Osteocyte (in vitro differentiated cells): Measurements from ENCODE around the gene CHRM5. TPM values are rescaled to one million over a fixed set of nuclear protein-coding genes. Genes with fewer than 3 reads are reported as not detected.

Experiments used
- DNase-seq: peaks from one replicate; pipeline ENCODE4 v3.0.0; 2021; ENCODE audit warnings: mixed read lengths; ENCODE audit not compliant: unreplicated experiment; ENCODE audit errors: extremely low spot score
- H3K27ac Mint-ChIP-seq: one replicate; pipeline ENCODE4 v1.8.0; 2021; ENCODE audit warnings: mild to moderate bottlenecking, mixed read lengths; ENCODE audit not compliant: unreplicated experiment
- H3K27me3 Mint-ChIP-seq: one replicate; pipeline ENCODE4 v1.8.0; 2021; ENCODE audit warnings: mixed read lengths; ENCODE audit not compliant: unreplicated experiment
- H3K36me3 Mint-ChIP-seq: one replicate; pipeline ENCODE4 v1.8.0; 2021; ENCODE audit warnings: mixed read lengths; ENCODE audit not compliant: unreplicated experiment
- H3K4me1 Mint-ChIP-seq: one replicate; pipeline ENCODE4 v1.8.0; 2021; ENCODE audit warnings: mixed read lengths; ENCODE audit not compliant: unreplicated experiment
- H3K4me3 Mint-ChIP-seq: one replicate; pipeline ENCODE4 v1.8.0; 2021; ENCODE audit warnings: mild to moderate bottlenecking, moderate library complexity, mixed read lengths; ENCODE audit not compliant: unreplicated experiment
- H3K9me3 Mint-ChIP-seq: one replicate; pipeline ENCODE4 v1.8.0; 2021; ENCODE audit warnings: mixed read lengths; ENCODE audit not compliant: unreplicated experiment
- CTCF ChIP-seq: fragments of 200-600 bp; sonication (generic); IDR thresholded peaks from 2 replicates; pipeline ENCODE4 v1.5.0; 2021; ENCODE audit warnings: antibody characterized with exemption, mild to moderate bottlenecking, moderate library complexity
- total RNA-seq: library from RNA; stranded (reverse); gene quantifications from 2 replicates; pipeline ENCODE4 v1.2.1, GENCODE V29; 2021

The CHRM5 gene
- total RNA-seq, 1 donor from 2014 or later, result not detected

DNA sequence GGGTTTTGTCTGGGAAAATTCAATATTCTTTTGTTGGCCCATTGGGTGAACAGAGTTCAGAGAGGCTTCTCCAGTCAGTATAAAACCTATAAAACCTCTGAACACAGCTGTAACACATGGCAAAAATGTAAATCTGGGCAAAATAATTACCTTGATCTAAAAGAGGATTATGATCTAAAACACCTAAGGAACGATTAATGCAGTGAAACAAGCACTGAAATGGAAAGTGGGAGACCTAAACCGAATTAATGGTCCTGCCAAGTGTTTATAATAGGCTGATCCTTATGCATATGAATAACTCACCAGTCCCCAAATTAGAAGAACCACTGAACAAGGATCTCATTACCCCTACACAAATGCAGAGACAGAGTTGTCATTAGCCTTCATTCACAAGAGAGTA, 38.1 kb downstream of the CHRM5 start:
- Mint-ChIP-seq H3K27ac (no peak overlapping the region), H3K9me3 (no peaks in the 10 kb centered on the region), H3K4me3 (no peak overlapping the region), H3K4me1 (peaks cover 9% of the 10 kb centered on the region), H3K36me3 (peaks cover 4% of the 10 kb centered on the region), H3K27me3 (no peaks in the 10 kb centered on the region)
- DNase-seq, result no peak
- TF ChIP-seq CTCF, result no peak

DNA sequence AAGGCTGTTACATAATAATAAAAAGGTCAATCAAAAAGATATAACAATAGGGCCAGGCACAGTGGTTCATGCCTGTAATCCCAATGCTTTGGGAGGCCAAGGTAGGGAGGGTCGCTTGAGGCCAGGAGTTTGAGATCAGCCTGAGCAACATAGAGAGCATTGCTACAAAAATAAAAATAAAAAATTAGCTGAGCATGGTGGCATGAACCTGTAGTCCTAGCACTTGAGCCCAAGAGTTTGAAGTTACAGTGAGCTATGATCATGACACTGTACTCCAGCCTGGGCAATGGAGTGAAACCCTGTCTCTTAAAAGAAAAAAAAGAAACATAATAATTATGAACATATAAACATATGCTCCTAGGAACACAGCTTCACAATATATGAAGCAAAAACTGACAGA, 41.4 kb downstream of the CHRM5 start:
- no peak for DNase-seq
- H3K27me3 Mint-ChIP-seq, result no peaks in the 10 kb centered on the region
- no peak for TF ChIP-seq CTCF
- H3K9me3 Mint-ChIP-seq, result no peaks in the 10 kb centered on the region
- H3K27ac Mint-ChIP-seq, result no peak overlapping the region
- H3K4me1 Mint-ChIP-seq, result peaks cover 24% of the 10 kb centered on the region
- H3K4me3 Mint-ChIP-seq, result no peak overlapping the region
- H3K36me3 Mint-ChIP-seq, result no peaks in the 10 kb centered on the region

DNA sequence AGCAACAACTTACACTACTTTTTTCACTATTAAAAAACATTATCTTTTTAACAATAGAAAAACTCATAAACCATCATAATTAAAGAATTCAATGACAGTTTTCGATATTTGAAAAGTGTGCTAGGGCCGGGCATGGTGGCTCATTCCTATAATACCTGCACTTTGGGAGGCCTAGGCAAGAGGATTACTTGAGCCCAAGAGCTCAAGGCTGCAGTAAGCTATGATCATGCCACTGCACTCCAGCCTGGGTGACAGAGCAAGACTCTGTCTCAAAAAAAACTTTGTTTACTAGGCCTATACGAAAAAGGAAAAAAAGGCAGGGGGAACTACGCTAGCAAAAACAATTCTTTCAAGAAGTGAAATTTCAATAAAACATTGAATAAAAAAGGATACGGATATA, 42.6 kb downstream of the CHRM5 start:
- DNase-seq, result no peak
- H3K27ac Mint-ChIP-seq, result no peak overlapping the region
- no peaks in the 10 kb centered on the region for H3K9me3 Mint-ChIP-seq
- peaks cover 34% of the 10 kb centered on the region for H3K4me1 Mint-ChIP-seq
- H3K27me3 Mint-ChIP-seq, result no peaks in the 10 kb centered on the region
- TF ChIP-seq CTCF, result no peak
- H3K4me3 Mint-ChIP-seq, result no peak overlapping the region
- H3K36me3 Mint-ChIP-seq, result no peaks in the 10 kb centered on the region

GRCh38 chr15:34011481-34011880, 43.2 kb downstream of the CHRM5 start:
- Mint-ChIP-seq H3K4me1 (peaks cover 37% of the 10 kb centered on the region), H3K27ac (no peak overlapping the region), H3K9me3 (no peaks in the 10 kb centered on the region), H3K4me3 (no peak overlapping the region), H3K36me3 (no peaks in the 10 kb centered on the region), H3K27me3 (no peaks in the 10 kb centered on the region)
- DNase-seq, result no peak
- no peak for TF ChIP-seq CTCF

DNA sequence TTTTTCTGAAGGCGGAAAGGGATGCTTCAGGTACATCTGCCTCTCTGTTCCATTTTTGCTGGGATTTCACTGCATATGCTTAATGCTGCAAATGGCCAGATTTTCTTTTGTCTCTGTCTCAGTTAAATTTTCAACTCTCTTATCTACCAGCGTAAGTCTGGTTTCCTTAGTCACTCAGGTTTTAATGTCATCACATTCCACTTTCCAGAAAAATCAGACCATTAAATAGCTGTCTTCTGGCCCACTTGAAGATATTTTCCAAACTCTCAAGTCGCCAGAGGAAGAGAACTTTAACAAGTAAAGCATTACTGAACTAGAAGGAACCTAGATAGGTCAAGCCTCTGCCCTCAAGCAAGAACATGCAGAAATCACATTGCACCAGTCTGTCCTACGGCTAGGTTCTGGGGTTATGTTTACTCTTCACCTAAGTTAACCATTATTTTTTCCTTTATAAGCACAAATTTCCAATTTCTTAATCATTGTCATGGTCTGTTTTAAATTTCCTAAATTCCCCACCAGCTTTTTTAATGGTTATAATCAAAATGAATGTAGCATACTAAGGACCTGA, 44.2 kb downstream of the CHRM5 start:
- no peak for TF ChIP-seq CTCF
- no peaks in the 10 kb centered on the region for H3K36me3 Mint-ChIP-seq
- no peaks in the 10 kb centered on the region for H3K9me3 Mint-ChIP-seq
- no peak overlapping the region for H3K27ac Mint-ChIP-seq
- DNase-seq, result no peak
- no peaks in the 10 kb centered on the region for H3K27me3 Mint-ChIP-seq
- no peak overlapping the region for H3K4me3 Mint-ChIP-seq
- peaks cover 36% of the 10 kb centered on the region for H3K4me1 Mint-ChIP-seq
